NCI-H2227 (cell line): ENCODE results near the gene SUFU.

Source experiments
- DNase-seq: peaks from one replicate; lab custom pipeline; 2025; ENCODE audit not compliant: unreplicated experiment; lab: John Stamatoyannopoulos, UW

Gene SUFU

DNA sequence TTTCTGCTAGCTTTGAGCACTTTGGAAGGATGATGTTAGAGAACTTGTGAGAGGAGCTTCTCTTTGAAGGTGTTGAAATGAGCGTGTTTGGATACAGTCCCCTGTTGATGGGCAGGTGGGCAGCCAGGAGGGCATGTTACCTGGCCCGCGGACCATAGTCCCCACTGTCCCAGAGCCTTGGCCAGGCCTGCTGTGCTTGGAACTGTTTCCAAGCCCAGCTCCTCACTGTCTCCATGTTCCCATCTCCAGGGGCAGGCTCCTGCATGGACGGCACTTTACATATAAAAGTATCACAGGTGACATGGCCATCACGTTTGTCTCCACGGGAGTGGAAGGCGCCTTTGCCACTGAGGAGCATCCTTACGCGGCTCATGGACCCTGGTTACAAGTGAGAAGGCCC is 113.3 kb downstream of the SUFU start:
- DNase-seq: no peak

DNA sequence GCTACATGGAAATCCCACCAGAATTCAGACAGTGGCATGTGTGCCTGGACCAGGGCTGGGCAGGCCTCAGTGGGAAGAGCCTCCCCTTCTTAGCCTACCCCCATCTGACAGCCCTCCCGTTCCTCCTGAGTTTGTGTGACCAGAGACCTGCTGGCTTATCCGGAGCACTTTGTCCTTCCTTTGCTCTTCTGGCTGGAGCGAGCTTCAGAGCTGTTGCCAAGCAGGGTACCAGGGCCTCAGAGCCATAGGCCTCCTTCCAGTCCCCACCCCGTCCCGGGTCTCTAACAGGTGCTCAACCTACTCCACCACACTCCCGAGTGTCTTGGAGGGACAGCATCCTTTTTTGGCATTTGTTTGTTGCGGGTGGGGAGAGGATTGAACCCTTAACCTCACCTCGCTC is 114.0 kb downstream of the SUFU start:
- no peak for DNase-seq

GRCh38 chr10:102619281-102619981 is 115.7 kb downstream of the SUFU start:
- DNase-seq: no peak

DNA sequence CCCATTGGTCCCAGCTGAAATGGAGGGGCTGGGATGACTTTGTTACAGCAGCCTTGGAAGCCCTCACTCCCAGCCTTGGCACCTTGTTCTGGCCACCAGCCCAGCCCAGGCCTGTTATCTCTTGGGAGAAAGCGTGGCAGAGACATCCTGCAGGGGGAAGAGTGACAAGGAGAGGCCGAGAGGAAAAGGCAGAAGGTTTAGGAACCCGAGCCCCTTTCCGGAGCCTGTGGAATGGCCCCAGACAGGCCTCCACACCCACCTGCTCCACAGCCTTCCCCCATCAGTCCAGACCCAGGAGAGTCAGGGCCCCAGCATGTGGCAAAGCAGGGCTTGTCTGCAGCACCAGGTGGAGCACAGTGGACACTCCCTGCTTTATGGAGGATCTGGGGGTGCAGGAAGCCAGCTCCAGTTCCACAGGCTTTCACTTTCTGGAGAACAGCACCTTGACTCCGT is 116.4 kb downstream of the SUFU start:
- no peak for DNase-seq

DNA sequence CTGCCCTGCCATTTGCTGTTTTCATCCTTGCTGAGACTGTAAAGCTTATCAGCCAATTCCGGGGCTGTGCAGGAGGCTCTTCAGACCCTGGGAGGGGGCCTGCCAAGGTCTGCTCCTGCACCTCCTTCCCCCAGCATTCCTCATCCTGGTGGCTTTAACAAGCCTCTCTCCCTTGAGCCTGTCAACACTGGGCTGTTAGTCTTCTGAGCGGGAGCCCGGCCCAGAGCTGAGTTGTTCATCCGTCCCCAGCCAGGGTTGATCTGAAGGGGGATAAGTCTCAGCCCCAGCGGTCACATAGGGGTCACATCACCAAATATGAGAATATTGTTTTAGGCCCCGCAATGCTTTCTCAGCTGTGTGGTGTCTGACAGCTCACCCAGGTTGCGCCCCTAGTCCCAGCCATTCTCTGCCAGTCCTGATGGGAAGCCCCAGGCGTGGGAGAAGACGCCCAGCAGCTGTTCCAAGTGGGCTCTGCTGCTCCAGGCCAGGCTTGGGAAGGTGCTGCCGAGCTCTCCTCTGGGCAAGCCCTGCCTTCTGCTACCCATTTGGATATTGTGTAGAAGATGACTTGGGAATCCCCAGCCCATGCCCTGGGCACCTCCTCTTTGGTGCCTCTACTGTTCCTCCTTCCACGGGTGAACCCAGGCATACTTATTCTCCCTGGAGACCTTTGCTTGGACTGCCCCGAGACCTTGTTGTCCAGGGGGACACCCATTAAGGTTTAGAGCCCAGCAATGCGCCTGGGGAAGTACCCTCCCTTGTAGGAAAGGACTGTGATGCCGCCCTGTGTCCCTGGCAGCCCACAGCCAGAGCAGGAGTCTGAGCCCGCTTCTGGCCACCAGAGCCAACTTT is 117.0 kb downstream of the SUFU start:
- no peak for DNase-seq

DNA sequence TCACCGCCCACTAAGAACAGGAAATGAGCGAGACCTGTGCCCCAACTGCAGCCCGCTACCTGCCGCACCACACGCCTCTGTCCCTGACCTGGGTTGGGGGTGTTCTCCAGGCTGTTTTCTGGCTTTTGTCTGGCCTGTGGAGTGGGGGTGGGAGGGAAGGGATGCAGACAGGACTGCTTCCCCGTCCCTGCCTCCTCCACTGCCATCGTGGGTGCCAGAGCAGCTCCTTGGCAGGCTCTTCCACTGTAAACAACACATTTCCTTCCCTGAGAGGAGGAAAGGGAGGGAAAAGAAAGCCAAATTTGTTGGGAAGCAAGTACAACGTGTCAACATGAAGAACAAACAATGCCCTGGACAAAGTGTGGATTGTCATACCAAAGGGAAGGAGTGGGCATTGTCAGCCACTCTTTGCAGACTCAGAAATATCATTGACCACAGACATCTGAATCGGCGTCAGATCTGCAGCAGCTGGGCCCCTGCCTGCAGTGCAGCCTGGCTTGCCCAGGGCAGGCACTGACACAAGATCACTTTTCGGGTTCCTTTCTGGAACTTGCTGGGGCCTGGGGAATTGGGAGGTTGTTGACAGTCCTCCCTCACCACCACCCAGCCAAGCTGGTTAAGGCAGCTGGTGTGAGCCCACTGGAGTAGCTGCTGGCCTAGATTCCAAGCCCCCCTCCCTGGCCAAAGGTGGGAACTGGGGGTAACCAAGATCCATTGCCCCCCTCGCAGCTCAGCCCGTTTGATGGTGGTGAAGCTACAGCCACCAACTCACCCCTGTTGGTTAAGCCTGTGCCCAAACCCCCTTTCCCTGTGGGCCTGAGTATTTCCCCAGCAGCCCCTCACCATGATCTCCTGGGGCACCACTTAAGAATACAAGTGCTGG is 117.9 kb downstream of the SUFU start:
- no peak for DNase-seq

GRCh38 chr10:102624094-102624493 is 120.3 kb downstream of the SUFU start:
- no peak for DNase-seq

GRCh38 chr10:102624751-102625645 is 121.2 kb downstream of the SUFU start:
- no peak for DNase-seq

DNA sequence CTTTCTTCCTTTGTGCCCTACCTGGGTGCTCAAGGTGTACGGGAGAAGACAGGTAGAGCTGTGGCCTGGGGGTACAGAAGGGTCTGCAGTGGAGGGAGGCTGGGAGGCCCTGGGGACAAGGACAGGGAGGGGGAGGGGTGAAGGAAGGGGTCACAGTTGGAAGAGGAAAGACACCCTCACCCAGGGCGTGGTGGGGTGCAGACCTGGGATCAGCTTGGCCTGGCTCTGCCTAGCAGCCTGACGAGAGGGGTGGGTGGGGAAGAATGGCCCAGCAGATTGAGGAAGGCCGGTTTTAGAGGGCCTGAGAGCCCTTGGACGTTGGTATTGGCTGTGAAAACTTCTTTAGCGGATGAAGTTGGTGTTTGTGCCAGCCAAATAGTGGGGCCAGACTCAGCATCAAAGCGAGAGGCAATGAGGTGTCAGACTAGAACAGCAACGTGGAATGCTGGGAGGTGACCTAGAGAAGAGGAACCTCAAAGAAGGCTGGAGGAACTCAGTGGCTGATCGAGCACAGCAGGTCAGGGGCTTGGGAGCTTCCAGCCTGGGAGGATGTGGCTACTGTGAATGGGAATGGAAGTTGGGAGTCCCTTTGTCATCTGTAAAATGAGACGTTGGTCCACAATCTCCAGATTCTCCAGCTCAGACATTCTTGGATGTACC is 122.4 kb downstream of the SUFU start:
- no peak for DNase-seq

GRCh38 chr10:102627291-102627735 is 123.5 kb downstream of the SUFU start:
- no peak for DNase-seq

DNA sequence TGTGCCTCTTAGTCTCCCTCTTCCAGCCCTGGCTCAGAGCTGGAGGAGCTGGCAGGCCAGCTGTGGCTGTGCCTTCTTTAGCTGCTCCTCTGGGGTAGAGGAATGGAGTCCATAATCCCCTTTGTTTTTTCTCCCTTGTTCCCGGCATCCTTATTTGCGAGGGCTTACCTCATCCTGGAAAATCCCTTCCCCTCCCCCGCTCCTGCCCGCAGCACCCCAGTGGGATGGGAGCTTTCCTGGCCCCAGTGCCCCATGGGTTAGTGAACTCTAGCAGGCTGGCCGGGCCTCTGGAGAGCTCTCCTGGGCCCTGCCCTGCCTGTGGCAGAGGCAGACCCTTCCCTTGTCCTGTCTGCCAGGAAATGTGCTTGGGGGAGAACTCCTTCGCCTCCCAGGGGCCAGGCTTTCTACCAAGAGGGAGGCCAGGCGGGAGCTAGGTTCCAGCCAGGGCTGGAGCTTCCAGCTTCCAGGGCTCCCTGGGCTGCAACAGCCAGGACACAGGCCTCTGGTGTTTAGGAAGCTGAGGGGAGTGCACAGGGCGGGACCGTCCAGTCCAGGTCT is 124.0 kb downstream of the SUFU start:
- DNase-seq: no peak

DNA sequence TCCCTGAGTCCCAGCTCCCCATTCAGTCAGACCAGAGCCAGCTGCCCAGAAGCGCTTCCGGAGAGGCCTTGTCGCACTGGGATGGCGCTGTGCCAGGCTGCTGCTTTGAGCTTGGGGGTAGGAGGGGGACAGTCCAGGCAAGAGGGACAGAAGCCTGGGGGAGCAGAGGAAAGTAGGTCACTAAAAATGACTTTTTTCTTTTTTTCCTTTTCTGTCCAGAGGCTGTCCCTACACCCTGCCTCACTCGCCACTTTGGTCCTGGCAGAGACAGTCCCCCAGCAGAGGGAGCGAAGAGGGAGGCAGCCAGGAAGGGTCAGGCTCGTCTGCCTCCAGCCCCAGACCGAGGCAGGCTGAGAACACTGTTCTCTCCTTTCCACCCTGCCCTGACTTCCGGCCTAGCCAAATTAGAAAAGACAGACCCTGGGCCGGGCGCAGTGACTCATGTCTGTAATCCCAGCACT is 124.7 kb downstream of the SUFU start:
- DNase-seq: no peak

- DNase-seq: no peak
These were observed 126.2 kb downstream of the SUFU start for GRCh38 chr10:102629661-102630614.

GRCh38 chr10:102630663-102631062 is 126.9 kb downstream of the SUFU start:
- no peak for DNase-seq

DNA sequence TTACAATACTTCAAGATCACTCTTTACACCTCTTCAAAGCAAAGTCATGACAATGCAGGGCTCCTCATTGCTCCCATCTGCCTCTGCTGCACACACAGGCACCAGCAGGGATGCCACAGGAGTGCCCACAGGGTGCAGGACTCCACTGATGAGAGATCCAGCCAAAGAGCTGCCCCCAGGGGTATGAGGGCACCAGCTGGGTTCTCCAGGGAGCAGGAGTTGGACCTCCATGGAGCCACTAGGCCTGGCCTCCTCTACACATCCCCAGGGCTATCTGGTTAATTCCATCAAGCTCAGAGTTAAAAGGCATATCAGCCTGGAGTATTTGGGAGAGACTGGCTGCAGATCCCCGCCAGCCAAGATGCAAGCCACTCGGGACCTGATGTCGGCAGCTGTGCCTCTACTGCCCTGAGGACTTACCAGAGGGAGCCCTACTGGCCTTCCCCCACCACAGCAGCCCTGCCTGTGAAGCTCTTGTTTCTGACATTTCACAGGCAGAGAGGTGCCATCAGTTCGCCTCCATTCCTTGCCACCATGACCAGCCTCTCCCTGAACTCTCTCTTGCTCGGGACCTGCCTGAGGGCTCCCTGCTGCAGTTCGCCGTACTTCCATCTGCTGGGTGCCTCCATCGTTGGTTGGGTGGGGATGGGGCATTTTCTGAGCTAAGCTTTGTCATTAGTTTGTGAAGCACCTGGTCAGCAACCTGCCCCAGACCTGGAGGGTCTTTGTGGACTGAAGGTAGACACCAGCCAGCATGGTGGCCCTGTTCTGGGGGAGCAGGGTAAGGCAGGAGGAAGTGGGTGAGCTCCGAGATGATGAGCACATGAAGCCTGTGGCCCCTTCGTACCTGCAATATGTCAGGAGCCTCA is 128.0 kb downstream of the SUFU start:
- no peak for DNase-seq

DNA sequence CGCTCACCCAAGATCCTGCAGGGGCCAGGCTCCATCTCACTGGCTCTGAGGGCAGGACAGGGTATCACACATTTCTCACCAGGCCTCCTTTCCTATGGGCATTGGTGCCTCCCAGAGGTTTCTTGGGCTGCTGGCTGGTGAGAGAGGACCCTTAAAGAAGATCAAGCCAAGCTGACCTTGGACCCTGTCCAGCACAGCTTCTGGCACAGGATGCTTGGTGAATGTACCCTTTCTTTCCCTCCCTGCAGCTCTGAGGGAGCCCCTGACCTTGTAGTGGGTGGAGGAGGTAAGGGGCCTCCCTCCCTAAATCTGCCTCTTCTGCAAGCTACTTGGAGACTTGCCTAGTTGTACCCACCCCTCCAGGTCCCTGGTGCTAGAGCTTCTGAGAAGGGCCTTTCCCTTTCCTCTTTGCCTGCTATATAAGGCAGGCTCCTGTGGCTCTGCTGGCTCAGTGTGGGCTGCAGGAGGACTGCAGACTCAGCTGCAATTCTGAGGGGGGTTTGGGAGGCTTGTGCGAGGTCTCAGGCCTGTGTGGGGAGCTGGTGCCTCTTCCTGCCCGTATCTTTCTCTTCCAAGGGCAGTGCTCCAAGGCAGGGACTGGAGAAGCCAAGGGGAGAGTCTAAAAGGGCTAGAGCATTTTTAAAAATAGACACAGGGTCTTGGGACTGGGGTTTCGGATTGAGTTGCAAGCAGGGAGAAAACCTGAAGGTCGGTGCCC is 128.8 kb downstream of the SUFU start:
- DNase-seq: no peak

DNA sequence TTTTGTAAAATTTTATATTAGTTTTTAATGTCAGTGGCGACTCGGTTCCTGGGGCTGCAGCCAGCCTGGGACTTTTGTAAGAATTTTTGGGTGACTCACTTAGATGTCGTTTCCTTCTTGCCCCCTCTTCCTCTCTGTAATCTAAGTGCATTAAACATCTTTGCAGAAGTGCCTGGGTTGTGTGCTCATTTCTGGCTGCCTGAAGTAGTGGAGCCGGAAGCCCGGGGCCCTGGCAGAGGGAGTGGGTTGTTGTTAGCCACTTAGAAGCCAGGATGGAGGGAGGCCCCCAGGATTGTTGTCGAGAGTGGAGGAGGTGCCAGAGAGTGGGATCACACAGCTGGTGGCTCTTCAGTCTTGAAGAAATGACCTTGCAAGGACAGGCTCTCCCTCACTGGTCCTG is 129.5 kb downstream of the SUFU start:
- DNase-seq: no peak
